Activated CD8-positive, alpha-beta memory T cell treated with anti-CD3 and anti-CD28 coated beads, Interleukin-2, amount 10 ng/mL, durations not matched to agents 7 days and 5 days (primary cell): ENCODE results near the gene NARS2. TPM values are rescaled to one million over a fixed set of nuclear protein-coding genes. Genes with fewer than 3 reads are reported as not detected.
A peak's percentile ranks its signal among the peaks of the same experiment; 100 is the strongest.
"Not testable (repeated sequence)": the region's sequence is repeated elsewhere in the genome, so short reads cannot be mapped to it uniquely, and the experiment has no call there.

Experiments used
- ATAC-seq: fragments of 150-1000 bp; cut with Tn5 transposase; one replicate; pipeline ENCODE4 v1.10.0; 2021; ENCODE audit warnings: moderate library complexity
- CTCF ChIA-PET: fragments of 350-600 bp; sonication (Branson Sonifier 250); formaldehyde crosslinking; loops from one replicate; lab custom pipeline; 2021; ENCODE audit warnings: antibody characterized with exemption; lab: Charles Lee
- DNase-seq: peaks from one replicate; pipeline ENCODE4 v3.0.0-alpha.2; 2020
- H3K27ac Mint-ChIP-seq: one replicate; pipeline ENCODE4 v1.8.0; 2021; ENCODE audit warnings: mild to moderate bottlenecking, mixed read lengths
- H3K27me3 Mint-ChIP-seq: one replicate; pipeline ENCODE4 v1.8.0; 2021; ENCODE audit warnings: mixed read lengths
- H3K36me3 Mint-ChIP-seq: one replicate; pipeline ENCODE4 v1.8.0; 2021; ENCODE audit warnings: mild to moderate bottlenecking, mixed read lengths
- H3K4me1 Mint-ChIP-seq: one replicate; pipeline ENCODE4 v1.8.0; 2021; ENCODE audit warnings: mixed read lengths
- H3K4me3 Mint-ChIP-seq: one replicate; pipeline ENCODE4 v1.8.0; 2021; ENCODE audit warnings: mild to moderate bottlenecking, moderate library complexity, mixed read lengths
- H3K9me3 Mint-ChIP-seq: one replicate; pipeline ENCODE4 v1.8.0; 2022; ENCODE audit warnings: low read depth, mixed read lengths
- total RNA-seq, 2 experiments: library from RNA; stranded (reverse); gene quantifications; one replicate each; pipeline ENCODE4 v1.2.3, GENCODE V29; 2021

NARS2 gene
- total RNA-seq, 2 experiments from 2014 or later = 20.0 TPM

DNA sequence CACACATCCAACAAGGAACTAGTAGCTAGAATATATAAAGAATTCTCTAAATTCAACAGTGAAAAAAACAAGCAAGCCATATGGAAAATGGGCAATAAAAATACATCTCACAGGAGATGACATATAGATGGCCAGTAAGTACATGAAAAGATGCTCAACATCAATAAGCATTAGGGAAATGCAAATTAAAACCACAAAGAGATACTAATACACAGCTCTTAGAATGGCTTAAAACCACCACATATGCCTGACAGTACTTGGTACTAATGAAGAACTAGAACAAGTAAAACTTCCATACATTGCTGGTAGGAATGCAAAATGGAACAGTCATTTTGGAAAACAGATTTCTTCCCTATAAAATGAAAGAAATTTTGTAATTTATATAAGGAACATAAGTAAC is 85.5 kb downstream of the NARS2 start:
- Mint-ChIP-seq H3K27ac (no peak overlapping the region), H3K4me1 (peaks cover 2% of the 10 kb centered on the region), H3K4me3 (no peak overlapping the region), H3K27me3 (no peaks in the 10 kb centered on the region), H3K36me3 (peaks cover 24% of the 10 kb centered on the region), H3K9me3 (no peaks in the 10 kb centered on the region)
- CTCF ChIA-PET = no interaction called here
- no peak for DNase-seq
- no peak for ATAC-seq

- Mint-ChIP-seq H3K27me3 (no peaks in the 10 kb centered on the region), H3K36me3 (peaks cover 30% of the 10 kb centered on the region), H3K4me3 (no peak overlapping the region), H3K9me3 (no peaks in the 10 kb centered on the region), H3K27ac (no peak overlapping the region), H3K4me1 (no peaks in the 10 kb centered on the region)
- DNase-seq (no peak), ATAC-seq (no peak)
- CTCF ChIA-PET = interaction anchor here (1.4 kb wide), 1 partner anchor 14 kb away, joined by 3 read pairs; no protein-coding TSS in a partner anchor
Observed at GRCh38 chr11:78478536-78478935, 96.1 kb downstream of the NARS2 start.

- ATAC-seq (no peak), DNase-seq (no peak)
- Mint-ChIP-seq H3K27me3 (no peaks in the 10 kb centered on the region), H3K4me3 (no peak overlapping the region), H3K4me1 (no peaks in the 10 kb centered on the region), H3K9me3 (peaks cover 2% of the 10 kb centered on the region), H3K27ac (no peak overlapping the region), H3K36me3 (peaks cover 29% of the 10 kb centered on the region)
- CTCF ChIA-PET = interaction anchor here (0.6 to 1.6 kb wide), 2 partner anchors 58 to 770 kb away, joined by 4 read pairs; no protein-coding TSS in a partner anchor
Observed at GRCh38 chr11:78476066-78476465, 98.6 kb downstream of the NARS2 start.

GRCh38 chr11:78474451-78474850 is 100.2 kb downstream of the NARS2 start:
- Mint-ChIP-seq H3K36me3 (peaks cover 31% of the 10 kb centered on the region), H3K27me3 (no peaks in the 10 kb centered on the region), H3K4me1 (peaks cover 2% of the 10 kb centered on the region), H3K9me3 (peaks cover 2% of the 10 kb centered on the region), H3K27ac (no peak overlapping the region), H3K4me3 (no peak overlapping the region)
- ATAC-seq (no peak), DNase-seq (no peak)
- CTCF ChIA-PET = interaction anchor here (1.6 kb wide), 1 partner anchor 56 kb away, joined by 4 read pairs; no protein-coding TSS in a partner anchor

DNA sequence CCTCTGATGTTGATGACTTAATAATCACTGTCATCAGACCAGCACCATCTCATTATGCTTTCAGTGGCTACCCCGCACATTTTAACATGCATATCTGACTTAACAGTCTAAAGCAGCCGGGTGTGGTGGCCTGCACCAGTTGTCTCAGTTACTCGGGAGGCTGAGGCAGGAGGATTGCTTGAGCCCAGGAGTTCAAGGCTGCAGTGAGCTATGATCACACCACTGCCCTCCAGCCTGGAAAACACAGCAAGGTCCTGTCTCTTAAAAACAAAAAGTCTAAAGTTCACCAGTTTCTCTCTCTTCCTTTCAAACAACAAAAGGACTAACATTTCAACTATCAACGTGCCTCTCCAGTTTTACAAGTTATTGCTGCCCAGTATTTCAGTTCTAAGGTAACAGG is 101.8 kb downstream of the NARS2 start:
- no peak overlapping the region for H3K4me3 Mint-ChIP-seq
- H3K27ac Mint-ChIP-seq = no peak overlapping the region
- H3K9me3 Mint-ChIP-seq = peaks cover 2% of the 10 kb centered on the region
- no peaks in the 10 kb centered on the region for H3K27me3 Mint-ChIP-seq
- H3K4me1 Mint-ChIP-seq = peaks cover 2% of the 10 kb centered on the region
- DNase-seq (no peak), ATAC-seq (no peak)
- H3K36me3 Mint-ChIP-seq = peaks cover 28% of the 10 kb centered on the region
- CTCF ChIA-PET = no interaction called here

DNA sequence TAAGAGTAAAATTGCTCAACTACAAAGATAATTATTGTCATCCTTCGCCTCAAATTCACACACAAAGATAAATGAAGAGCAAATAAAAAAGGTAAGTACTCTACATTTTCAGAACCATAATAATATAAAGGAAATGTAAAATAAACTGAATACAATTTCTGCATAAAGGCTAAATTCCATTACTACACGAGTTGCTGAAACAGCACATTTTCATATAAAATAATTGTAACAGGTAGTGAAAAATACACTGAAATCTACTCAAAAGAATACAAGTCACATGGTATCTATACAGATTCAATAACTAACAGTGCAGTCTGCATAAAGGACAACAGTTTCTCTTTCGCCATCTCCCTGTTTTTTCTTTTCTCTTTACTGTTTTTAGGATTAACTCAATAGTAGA is 102.3 kb downstream of the NARS2 start:
- Mint-ChIP-seq H3K27me3 (no peaks in the 10 kb centered on the region), H3K36me3 (peaks cover 27% of the 10 kb centered on the region), H3K4me1 (peaks cover 2% of the 10 kb centered on the region), H3K27ac (no peak overlapping the region), H3K9me3 (peaks cover 2% of the 10 kb centered on the region), H3K4me3 (no peak overlapping the region)
- no peak for ATAC-seq
- CTCF ChIA-PET = no interaction called here
- DNase-seq = no peak

- Mint-ChIP-seq H3K4me3 (no peak overlapping the region), H3K27ac (no peak overlapping the region), H3K36me3 (peaks cover 19% of the 10 kb centered on the region), H3K27me3 (no peaks in the 10 kb centered on the region), H3K9me3 (peaks cover 2% of the 10 kb centered on the region), H3K4me1 (peaks cover 5% of the 10 kb centered on the region)
- no peak for DNase-seq
- ATAC-seq = no peak
- CTCF ChIA-PET = interaction anchor here (0.6 to 0.7 kb wide), 4 partner anchors 12 to 1030 kb away, joined by 3 read pairs; no protein-coding TSS in a partner anchor
Observed at GRCh38 chr11:78470861-78471442, 103.7 kb downstream of the NARS2 start.

- no peak for ATAC-seq
- no peak for DNase-seq
- Mint-ChIP-seq H3K9me3 (peaks cover 2% of the 10 kb centered on the region), H3K27me3 (no peaks in the 10 kb centered on the region), H3K36me3 (peaks cover 22% of the 10 kb centered on the region), H3K27ac (no peak overlapping the region), H3K4me1 (peaks cover 14% of the 10 kb centered on the region), H3K4me3 (no peak overlapping the region)
- CTCF ChIA-PET = no interaction called here
Observed at GRCh38 chr11:78469896-78470295, 104.8 kb downstream of the NARS2 start.

DNA sequence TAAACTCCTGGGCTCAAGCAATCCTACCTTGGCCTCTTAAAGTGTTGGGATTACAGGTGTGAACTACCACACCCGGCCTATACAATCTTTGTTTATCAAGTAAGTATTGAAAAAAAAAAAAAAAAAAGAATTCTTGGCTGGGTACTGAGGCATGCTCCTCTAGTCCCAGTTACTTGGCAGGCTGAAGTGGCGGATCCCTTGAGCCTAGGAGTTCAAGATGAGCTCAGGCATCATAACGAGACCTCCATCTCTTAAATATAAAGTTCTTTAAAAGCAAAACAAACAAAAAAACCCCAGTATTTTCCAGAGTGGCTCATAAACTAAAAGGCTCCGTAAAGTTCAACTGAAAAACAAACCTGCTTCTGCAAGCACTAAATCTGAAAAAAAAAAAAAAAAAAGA is 106.7 kb downstream of the NARS2 start:
- no peak for ATAC-seq
- peaks cover 28% of the 10 kb centered on the region for H3K36me3 Mint-ChIP-seq
- H3K4me3 Mint-ChIP-seq = no peak overlapping the region
- no peak overlapping the region for H3K27ac Mint-ChIP-seq
- CTCF ChIA-PET = interaction anchor here (0.7 kb wide), 1 partner anchor 37 kb away, joined by 3 read pairs; no protein-coding TSS in a partner anchor
- peaks cover 29% of the 10 kb centered on the region for H3K4me1 Mint-ChIP-seq
- no peak for DNase-seq
- peaks cover 2% of the 10 kb centered on the region for H3K9me3 Mint-ChIP-seq
- H3K27me3 Mint-ChIP-seq = no peaks in the 10 kb centered on the region

DNA sequence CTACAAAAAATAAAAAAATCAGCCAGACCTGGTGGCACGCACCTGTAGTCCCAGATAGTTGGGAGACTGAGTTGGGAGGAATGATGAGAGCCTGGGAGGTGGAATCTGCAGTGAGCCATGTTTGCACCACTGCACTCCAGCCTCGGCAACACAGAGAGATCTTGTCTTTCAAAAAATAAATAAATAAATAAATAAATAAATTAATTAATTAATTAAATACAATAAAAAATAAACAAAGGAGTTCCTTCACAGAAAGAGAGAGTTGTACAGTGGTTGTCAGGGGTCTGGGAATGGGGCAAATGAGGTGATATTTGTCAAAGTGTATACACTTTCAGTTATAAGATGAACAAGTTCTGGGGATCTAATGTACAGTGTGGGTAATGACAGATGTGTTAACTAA is 107.3 kb downstream of the NARS2 start:
- H3K9me3 Mint-ChIP-seq = peaks cover 2% of the 10 kb centered on the region
- peaks cover 29% of the 10 kb centered on the region for H3K4me1 Mint-ChIP-seq
- no peaks in the 10 kb centered on the region for H3K27me3 Mint-ChIP-seq
- no peak for ATAC-seq
- DNase-seq = no peak
- CTCF ChIA-PET = interaction anchor here (0.7 kb wide), 1 partner anchor 38 kb away, joined by 3 read pairs; no protein-coding TSS in a partner anchor
- no peak overlapping the region for H3K4me3 Mint-ChIP-seq
- no peak overlapping the region for H3K27ac Mint-ChIP-seq
- H3K36me3 Mint-ChIP-seq = peaks cover 26% of the 10 kb centered on the region

DNA sequence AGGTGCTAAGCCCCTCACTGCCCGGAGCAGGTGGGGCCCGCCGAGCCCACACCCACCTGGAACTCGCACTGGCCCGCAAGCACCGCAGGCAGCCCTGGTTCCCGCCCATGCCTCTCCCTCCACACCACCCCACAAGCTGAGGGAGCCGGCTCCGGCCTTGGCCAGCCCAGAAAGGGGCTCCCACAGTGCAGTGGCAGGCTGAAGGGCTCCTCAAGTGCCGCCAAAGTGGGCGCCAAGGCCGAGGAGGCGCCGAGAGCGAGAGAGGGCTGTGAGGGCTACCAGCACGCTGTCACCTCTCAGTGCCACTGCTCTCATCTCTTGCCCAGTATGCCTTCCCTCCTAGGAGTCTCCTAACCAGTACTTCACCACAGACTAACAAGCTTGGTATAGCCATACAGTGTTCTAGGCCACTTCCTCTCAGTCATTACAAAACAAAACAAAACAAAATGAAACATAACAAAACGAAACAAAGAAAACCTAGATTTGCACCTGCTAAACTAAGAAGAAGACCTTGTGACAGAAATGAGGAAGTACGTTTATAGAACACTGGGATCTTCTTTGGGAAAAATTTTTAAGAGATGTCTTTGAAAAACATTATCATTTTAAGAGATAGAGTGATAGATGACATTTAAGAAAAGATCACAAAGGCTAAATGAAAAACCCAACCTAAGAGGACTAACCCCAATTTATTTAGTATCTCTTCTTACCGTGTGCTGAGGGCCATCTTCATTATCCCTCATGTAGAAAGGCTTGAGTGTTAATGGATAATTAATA is 109.3 kb downstream of the NARS2 start:
- Mint-ChIP-seq H3K4me1 (peaks cover 36% of the 10 kb centered on the region), H3K9me3 (no peaks in the 10 kb centered on the region), H3K4me3 (peak overlapping the region; percentile 52), H3K36me3 (peaks cover 30% of the 10 kb centered on the region), H3K27ac (peak overlapping the region; percentile 93), H3K27me3 (no peaks in the 10 kb centered on the region)
- CTCF ChIA-PET = interaction anchor here (0.6 to 3.9 kb wide), 5 partner anchors 45 to 180 kb away, joined by 3 to 20 read pairs (median 7); partner anchors contain the start of genes GAB2 and NARS2
- ATAC-seq = peak; percentile 100
- DNase-seq = peak; percentile 81

GRCh38 chr11:78464787-78465168 is 109.9 kb downstream of the NARS2 start:
- CTCF ChIA-PET = interaction anchor here (0.6 to 3.9 kb wide), 5 partner anchors 29 to 181 kb away, joined by 3 to 20 read pairs (median 7); partner anchors contain the start of gene GAB2
- Mint-ChIP-seq H3K4me3 (peak overlapping the region; percentile 52), H3K27ac (peak overlapping the region; percentile 93), H3K36me3 (peaks cover 33% of the 10 kb centered on the region), H3K4me1 (peaks cover 39% of the 10 kb centered on the region)
- not testable (repeated sequence) for DNase-seq, H3K27me3 Mint-ChIP-seq, ATAC-seq, H3K9me3 Mint-ChIP-seq

DNA sequence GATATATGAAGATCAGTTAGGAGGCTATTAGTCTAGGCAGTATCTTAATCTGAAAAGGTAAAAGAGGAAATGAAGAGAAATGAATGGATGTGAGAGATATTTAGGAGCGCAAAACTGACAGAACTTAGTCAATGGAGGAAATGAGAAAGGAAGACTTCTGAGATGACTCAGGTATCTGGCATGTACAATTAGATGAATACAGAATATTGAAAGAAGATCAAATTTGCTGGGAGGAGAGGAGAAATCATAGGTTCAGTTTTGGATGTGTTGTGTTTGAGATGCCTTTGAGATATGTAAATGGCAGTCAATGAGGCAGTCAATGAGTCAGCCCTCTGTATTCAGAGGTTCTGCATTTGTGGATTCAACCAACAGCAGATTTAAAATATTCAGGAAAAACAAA is 114.2 kb downstream of the NARS2 start:
- Mint-ChIP-seq H3K27me3 (no peaks in the 10 kb centered on the region), H3K4me3 (no peak overlapping the region), H3K4me1 (peaks cover 30% of the 10 kb centered on the region), H3K36me3 (peaks cover 38% of the 10 kb centered on the region), H3K9me3 (no peaks in the 10 kb centered on the region), H3K27ac (no peak overlapping the region)
- DNase-seq = no peak
- ATAC-seq = no peak
- CTCF ChIA-PET = no interaction called here
